Karpas-422 (cell line): ENCODE results near the gene ELMO3. TPM values are rescaled to one million over a fixed set of nuclear protein-coding genes. Genes with fewer than 3 reads are reported as not detected.

ENCODE experiments used
- DNase-seq: peaks from one replicate; pipeline ENCODE4 v3.0.0-alpha.2; 2015
- H2AFZ ChIP-seq: fragments of 200-600 bp; sonication (generic); 2 replicates; pipeline ENCODE4 v1.6.1; 2014; ENCODE audit warnings: antibody characterized with exemption, low read length, mixed read lengths
- H3K27ac ChIP-seq: fragments of 200-600 bp; sonication (generic); 2 replicates; pipeline ENCODE4 v1.5.1; 2014; ENCODE audit warnings: mild to moderate bottlenecking, low read length, moderate library complexity
- H3K27me3 ChIP-seq: fragments of 200-600 bp; sonication (generic); 2 replicates; pipeline ENCODE4 v1.6.1; 2014; ENCODE audit warnings: low read length, mixed read lengths
- H3K36me3 ChIP-seq: fragments of 200-600 bp; sonication (generic); 2 replicates; pipeline ENCODE4 v1.6.1; 2014; ENCODE audit warnings: low read length, mixed read lengths; ENCODE audit not compliant: insufficient read depth
- H3K4me1 ChIP-seq: fragments of 200-600 bp; sonication (generic); 2 replicates; pipeline ENCODE4 v1.6.1; 2014; ENCODE audit warnings: mild to moderate bottlenecking, low read length, mixed read lengths
- H3K4me2 ChIP-seq: fragments of 200-600 bp; sonication (generic); 2 replicates; pipeline ENCODE4 v1.6.1; 2014; ENCODE audit warnings: low read length, low read depth, mild to moderate bottlenecking; ENCODE audit not compliant: poor library complexity, severe bottlenecking
- H3K4me3 ChIP-seq: fragments of 200-600 bp; sonication (generic); 2 replicates; pipeline ENCODE4 v1.5.1; 2014; ENCODE audit warnings: mild to moderate bottlenecking, antibody characterized with exemption, low read length, mixed read lengths
- H3K79me2 ChIP-seq: fragments of 200-600 bp; sonication (generic); 2 replicates; pipeline ENCODE4 v1.6.1; 2014; ENCODE audit warnings: mild to moderate bottlenecking, low read length, mixed read lengths
- H3K9ac ChIP-seq: fragments of 200-600 bp; sonication (generic); 2 replicates; pipeline ENCODE4 v1.6.0; 2014; ENCODE audit warnings: low read length
- H3K9me2 ChIP-seq: fragments of 200-600 bp; sonication (generic), shearing (Covaris generic); replicated peaks from 2 replicates; pipeline ENCODE4 v1.6.0; 2014; ENCODE audit warnings: mild to moderate bottlenecking, low read length, moderate library complexity; ENCODE audit not compliant: insufficient read depth
- H3K9me3 ChIP-seq: fragments of 300-700, 200-600 bp; sonication (generic); 2 replicates; pipeline ENCODE4 v1.6.1; 2014; ENCODE audit warnings: low read length, mixed read lengths
- H4K20me1 ChIP-seq: fragments of 200-600 bp; sonication (generic); 2 replicates; pipeline ENCODE4 v1.6.1; 2014; ENCODE audit warnings: mild to moderate bottlenecking, antibody characterized with exemption, low read length, low read depth; ENCODE audit not compliant: insufficient read depth
- total RNA-seq: library from RNA; depleted of rRNA; stranded (reverse); fragments of >200 nt; shearing (Covaris generic); gene quantifications from 2 replicates; pipeline ENCODE4 v1.2.3, GENCODE V29; 2014; ENCODE audit warnings: low replicate concordance

Gene ELMO3
- total RNA-seq, 1 experiment from 2014 or later: 0.82 TPM

DNA sequence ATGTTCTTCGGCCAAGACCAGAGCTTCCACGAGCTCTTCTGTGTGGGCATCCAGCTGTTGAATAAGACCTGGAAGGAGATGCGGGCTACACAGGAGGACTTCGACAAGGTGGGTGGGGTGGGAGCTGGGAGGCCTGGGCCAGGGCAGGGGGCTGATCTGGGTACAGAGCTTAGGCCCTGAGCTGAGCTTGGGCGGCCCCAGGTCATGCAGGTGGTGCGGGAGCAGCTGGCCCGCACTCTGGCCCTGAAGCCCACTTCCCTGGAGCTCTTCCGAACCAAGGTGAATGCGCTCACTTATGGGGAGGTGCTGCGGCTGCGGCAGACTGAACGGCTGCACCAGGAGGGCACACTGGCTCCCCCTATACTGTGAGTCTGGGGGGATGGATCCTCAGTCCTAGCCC, 3.5 kb downstream of the ELMO3 start:
- H3K27me3 ChIP-seq: no peaks in the 10 kb centered on the region
- H3K9me3 ChIP-seq: no peaks in the 10 kb centered on the region
- no peak for DNase-seq
- no peak overlapping the region for H3K4me3 ChIP-seq
- H3K36me3 ChIP-seq: peaks cover 6% of the 10 kb centered on the region; the same call in 1 of the 2 replicates
- no peak overlapping the region for H3K27ac ChIP-seq
- no peak overlapping the region for H3K9ac ChIP-seq
- no peak overlapping the region for H2AFZ ChIP-seq
- H3K4me2 ChIP-seq: no peak overlapping the region
- no peaks in the 10 kb centered on the region for H3K4me1 ChIP-seq
- no peaks in the 10 kb centered on the region for H3K9me2 ChIP-seq
- H4K20me1 ChIP-seq: peaks cover 6% of the 10 kb centered on the region; the same call in 1 of the 2 replicates
- no peaks in the 10 kb centered on the region for H3K79me2 ChIP-seq

DNA sequence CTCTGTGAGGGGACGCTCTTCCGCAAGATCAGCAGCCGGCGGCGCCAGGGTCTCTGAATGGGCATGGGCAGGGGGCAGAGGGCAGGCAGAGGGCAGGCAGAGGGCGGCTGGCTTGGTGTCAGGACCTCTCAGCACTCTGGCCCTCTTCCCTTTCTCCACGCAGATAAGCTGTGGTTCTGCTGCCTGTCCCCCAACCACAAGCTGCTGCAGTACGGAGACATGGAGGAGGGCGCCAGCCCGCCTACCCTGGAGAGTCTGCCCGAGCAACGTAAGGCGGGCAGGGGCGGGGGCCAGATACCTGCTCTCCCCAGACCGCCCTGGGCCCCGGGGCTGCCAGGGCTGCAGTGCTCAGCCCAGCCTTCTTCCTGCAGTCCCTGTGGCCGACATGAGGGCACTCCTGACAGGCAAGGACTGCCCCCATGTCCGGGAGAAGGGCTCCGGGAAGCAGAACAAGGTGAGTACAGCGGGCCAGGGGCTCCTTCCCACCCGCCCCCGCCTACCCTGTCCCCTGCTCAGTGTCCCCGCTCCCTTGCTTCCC, 4.1 kb downstream of the ELMO3 start:
- no peak overlapping the region for H2AFZ ChIP-seq

DNA sequence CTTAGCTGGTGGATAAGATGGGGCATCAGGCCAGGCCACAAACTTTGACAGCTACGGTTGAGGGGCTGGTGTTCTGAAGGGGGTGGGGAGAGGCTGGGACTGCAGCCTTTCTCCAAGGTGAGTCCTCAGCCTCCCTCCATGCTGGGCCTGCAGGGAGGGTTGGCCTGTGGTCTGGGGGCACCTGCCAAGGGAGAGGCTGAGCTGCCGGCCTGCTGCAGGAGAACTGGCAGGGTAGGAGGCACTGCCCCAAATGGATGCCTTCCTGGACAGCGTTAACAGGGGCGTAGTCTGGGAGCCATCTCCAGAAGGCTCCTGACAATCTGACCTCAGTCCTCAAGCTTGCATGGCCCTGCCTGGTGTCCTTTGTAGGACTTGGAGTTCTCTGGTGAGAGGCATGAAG, 5.1 kb downstream of the ELMO3 start:
- Histone ChIP-seq H2AFZ (no peak overlapping the region), H3K9me2 (no peaks in the 10 kb centered on the region), H3K9ac (no peak overlapping the region), H3K4me1 (no peaks in the 10 kb centered on the region), H3K4me3 (no peak overlapping the region), H3K36me3 (0 out of 2 replicates have a peak, but pooled peaks cover 2% of the 10 kb centered on the region), H3K79me2 (no peaks in the 10 kb centered on the region), H4K20me1 (peaks cover 4% of the 10 kb centered on the region; the same call in 1 of the 2 replicates), H3K4me2 (no peak overlapping the region), H3K9me3 (no peaks in the 10 kb centered on the region), H3K27me3 (no peaks in the 10 kb centered on the region), H3K27ac (no peak overlapping the region)
- no peak for DNase-seq

More for the DNA sequence above, 4.1 kb downstream of the ELMO3 start:
- Histone ChIP-seq H3K9me2 (no peaks in the 10 kb centered on the region), H3K27ac (no peak overlapping the region), H3K36me3 (peaks cover 6% of the 10 kb centered on the region; the same call in 1 of the 2 replicates), H3K4me3 (no peak overlapping the region), H3K4me1 (no peaks in the 10 kb centered on the region), H3K79me2 (no peaks in the 10 kb centered on the region), H3K27me3 (no peaks in the 10 kb centered on the region), H3K9me3 (no peaks in the 10 kb centered on the region), H3K9ac (no peak overlapping the region), H3K4me2 (no peak overlapping the region), H4K20me1 (peaks cover 1% of the 10 kb centered on the region; the same call in 1 of the 2 replicates)
- no peak for DNase-seq

DNA sequence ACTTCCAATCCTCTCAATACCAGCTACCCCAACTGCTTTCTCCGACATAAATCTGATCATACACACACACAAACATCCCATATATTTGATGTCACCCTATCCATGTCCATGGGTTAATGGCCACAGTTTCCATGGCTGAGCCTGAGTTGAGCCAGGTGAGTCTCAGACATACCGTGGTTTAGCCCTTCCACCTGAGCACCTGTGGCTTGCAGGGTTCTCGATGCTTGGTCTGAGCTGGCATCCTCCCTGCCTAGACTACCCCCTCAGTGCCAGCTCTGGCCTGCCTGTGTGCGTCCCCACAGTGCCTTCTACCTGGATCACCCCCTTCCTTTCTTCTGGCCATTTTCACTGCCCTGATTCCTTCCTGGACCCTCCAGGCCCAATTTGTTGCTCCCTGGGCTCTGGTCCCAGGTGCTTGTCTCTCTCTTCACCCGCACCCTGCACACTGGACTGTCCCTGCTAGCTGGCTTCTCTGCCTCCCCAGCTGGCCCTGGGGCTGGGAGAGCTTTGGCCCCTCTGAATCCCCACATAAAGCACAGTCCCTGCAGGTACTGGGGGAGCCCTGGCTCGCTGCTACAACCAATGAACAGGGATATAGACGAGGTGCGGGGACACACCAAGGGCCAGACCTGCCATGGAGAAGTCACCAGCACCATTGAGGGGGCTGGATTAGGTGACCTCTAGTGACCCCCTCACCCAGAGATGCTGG, 7.4 kb downstream of the ELMO3 start:
- H3K27me3 ChIP-seq: no peaks in the 10 kb centered on the region
- H4K20me1 ChIP-seq: peaks cover 4% of the 10 kb centered on the region; the same call in 1 of the 2 replicates
- H3K4me1 ChIP-seq: no peaks in the 10 kb centered on the region
- no peak overlapping the region for H3K27ac ChIP-seq
- H3K9ac ChIP-seq: no peak overlapping the region
- H2AFZ ChIP-seq: no peak overlapping the region
- no peak overlapping the region for H3K4me3 ChIP-seq
- no peaks in the 10 kb centered on the region for H3K9me3 ChIP-seq
- H3K9me2 ChIP-seq: no peaks in the 10 kb centered on the region
- H3K36me3 ChIP-seq: 0 out of 2 replicates have a peak, but pooled peaks cover 2% of the 10 kb centered on the region
- H3K4me2 ChIP-seq: no peak overlapping the region
- DNase-seq: no peak
- no peaks in the 10 kb centered on the region for H3K79me2 ChIP-seq

DNA sequence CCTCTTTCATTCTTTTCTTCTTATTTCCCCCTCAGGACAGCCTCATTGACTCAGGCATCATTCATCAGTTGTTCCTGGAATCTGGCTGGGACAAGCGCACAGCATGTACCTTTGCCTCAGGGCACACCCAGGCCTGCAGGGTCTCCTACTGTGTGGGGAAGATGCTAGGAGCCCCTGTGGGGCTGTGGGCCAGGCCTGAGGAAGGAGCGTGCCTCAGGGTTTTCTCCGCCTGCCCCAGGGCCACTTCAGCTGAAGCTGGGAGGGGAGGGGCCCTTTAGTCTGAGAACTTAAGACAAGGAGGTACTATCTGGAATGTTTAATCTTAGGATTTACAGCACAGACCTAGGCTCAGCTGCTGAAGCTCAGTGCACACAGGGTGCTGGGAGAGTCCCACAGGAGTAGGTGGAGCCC, 7.9 kb downstream of the ELMO3 start:
- Histone ChIP-seq H3K79me2 (no peaks in the 10 kb centered on the region), H3K9ac (no peak overlapping the region), H3K27ac (no peak overlapping the region), H3K4me2 (no peak overlapping the region), H2AFZ (no peak overlapping the region), H4K20me1 (peaks cover 4% of the 10 kb centered on the region; the same call in 1 of the 2 replicates), H3K4me3 (no peak overlapping the region), H3K9me3 (no peaks in the 10 kb centered on the region), H3K4me1 (no peaks in the 10 kb centered on the region), H3K36me3 (no peaks in the 10 kb centered on the region), H3K27me3 (no peaks in the 10 kb centered on the region), H3K9me2 (no peaks in the 10 kb centered on the region)
- no peak for DNase-seq

DNA sequence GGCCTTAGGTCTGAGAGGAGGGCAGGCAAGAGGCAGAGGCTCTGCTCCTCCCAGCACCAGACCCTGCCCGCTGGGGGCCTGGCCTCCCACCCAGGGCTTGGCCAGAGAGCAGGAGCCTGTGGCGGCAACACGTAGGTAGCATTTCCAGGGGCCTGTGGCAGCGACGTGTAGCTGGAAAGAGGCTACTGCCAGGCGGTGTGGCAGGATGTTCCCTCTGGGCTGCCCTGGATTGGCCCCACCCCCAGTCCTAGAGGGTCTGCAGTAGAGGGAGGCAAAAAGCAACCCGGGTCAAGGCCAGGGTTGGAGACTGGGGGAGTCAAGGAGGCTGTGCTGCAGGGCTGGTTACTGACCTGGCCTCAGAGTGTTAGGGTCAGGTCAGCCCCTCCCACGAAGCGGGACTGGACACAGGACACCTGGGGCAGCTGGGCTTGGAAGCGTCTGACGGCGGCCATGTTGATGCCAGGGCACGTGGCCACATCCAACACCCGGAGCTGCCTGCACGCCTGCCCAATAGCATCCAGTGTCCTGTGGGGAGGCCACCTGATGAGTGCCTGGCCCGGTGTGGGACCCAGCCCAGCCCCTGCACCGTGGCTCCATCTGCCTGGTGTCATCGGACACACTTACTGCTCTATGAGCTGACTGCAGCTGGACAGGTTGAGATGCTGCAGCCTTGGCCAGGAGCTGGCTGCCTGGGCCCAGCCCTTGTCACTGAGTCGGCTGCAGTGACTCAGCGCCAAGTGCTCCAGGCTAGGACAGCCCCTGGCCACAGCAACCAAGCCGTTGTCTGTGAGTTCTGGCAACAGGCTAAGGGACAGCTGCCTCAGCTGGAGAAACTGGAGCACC, 8.5 kb downstream of the ELMO3 start:
- no peaks in the 10 kb centered on the region for H3K9me2 ChIP-seq
- H3K36me3 ChIP-seq: no peaks in the 10 kb centered on the region
- no peaks in the 10 kb centered on the region for H3K79me2 ChIP-seq
- no peak overlapping the region for H3K9ac ChIP-seq
- H3K4me3 ChIP-seq: no peak overlapping the region
- no peaks in the 10 kb centered on the region for H3K9me3 ChIP-seq
- H3K27ac ChIP-seq: no peak overlapping the region
- H2AFZ ChIP-seq: no peak overlapping the region
- no peaks in the 10 kb centered on the region for H3K27me3 ChIP-seq
- no peak for DNase-seq
- H3K4me1 ChIP-seq: no peaks in the 10 kb centered on the region
- no peak overlapping the region for H3K4me2 ChIP-seq
- peaks cover 4% of the 10 kb centered on the region; the same call in 1 of the 2 replicates for H4K20me1 ChIP-seq

DNA sequence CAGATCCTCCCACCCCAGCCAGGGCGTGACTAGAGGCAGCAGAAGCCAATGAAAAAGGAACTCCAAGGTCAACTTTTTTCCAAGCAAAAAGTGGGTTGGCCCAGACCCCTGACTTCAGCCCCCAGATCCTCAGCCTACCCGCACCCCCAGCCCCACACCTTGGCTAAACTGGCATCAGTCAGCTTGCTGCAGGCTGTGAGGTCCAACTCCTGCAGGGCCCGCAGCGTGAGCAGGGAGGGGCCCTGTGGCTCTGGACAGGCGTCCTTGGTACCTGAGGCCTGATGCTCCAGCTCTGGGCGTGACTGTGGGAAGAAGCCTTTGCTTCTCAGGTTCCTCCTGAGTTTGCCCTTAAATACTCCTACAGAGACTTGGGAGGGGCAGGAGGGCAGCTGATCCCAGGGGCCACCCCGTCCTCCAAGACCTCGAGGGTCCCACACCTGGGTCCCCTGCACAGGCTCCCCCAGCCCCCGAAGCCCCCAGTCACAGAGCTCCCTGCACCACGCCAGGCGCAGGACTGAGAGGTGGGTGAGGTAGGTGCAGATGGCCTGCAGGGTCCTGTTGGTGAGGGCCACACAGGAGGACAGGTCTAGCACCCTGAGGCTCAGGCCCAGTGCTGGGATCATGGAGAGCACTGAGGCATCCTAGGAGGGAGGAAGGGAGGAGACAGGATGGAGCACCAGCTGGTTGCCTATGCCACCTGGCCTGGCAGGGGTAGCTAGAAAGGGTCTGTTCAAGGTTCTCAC, 9.4 kb downstream of the ELMO3 start:
- Histone ChIP-seq H3K9ac (no peak overlapping the region), H3K27ac (no peak overlapping the region), H3K9me2 (no peaks in the 10 kb centered on the region), H3K4me1 (no peaks in the 10 kb centered on the region), H3K79me2 (no peaks in the 10 kb centered on the region), H3K4me2 (no peak overlapping the region), H3K27me3 (no peaks in the 10 kb centered on the region), H3K36me3 (no peaks in the 10 kb centered on the region), H3K9me3 (no peaks in the 10 kb centered on the region), H2AFZ (no peak overlapping the region), H4K20me1 (peaks cover 4% of the 10 kb centered on the region; the same call in 1 of the 2 replicates), H3K4me3 (no peak overlapping the region)
- no peak for DNase-seq
